ENCODE data around the gene TGM2.
A peak's percentile ranks its signal among the peaks of the same experiment; 100 is the strongest.

The TGM2 gene

DNA sequence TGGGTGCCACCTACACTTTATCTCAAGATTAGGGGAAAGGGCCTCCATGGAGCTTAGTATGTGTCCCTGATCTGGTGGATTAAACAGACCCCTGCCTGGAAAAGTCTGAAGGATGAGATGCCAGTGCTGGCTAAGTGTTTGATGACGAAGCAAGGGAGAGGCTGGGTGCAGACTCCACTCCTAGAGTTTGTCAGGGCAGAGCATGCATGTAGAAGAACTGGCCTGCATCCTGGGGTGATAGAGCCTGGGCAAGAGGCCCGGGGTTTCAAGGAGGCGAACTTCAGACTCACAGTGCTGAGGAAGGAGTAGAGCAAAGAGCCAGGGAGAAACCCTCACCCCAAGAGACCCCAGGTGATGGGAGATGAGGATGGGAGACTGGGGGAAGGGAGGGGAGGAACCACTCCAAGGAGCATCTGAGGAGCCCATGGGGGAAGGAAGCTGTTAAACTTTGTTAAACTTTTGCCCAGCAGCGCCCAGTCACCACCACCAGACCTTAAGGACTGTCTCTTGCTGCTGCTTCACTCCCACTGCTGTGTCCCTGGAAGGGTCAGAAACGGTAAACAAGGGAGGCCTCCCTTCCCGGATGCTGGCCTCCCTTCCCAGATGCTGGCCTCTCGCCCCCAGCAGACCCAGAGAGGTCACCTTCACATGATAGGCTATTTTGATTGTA, 69.9 kb downstream of the TGM2 start:
- DNase-seq (ENCODE audit: low read depth in 1 of 2, low spot score in 1 of 2), result no peak

DNA sequence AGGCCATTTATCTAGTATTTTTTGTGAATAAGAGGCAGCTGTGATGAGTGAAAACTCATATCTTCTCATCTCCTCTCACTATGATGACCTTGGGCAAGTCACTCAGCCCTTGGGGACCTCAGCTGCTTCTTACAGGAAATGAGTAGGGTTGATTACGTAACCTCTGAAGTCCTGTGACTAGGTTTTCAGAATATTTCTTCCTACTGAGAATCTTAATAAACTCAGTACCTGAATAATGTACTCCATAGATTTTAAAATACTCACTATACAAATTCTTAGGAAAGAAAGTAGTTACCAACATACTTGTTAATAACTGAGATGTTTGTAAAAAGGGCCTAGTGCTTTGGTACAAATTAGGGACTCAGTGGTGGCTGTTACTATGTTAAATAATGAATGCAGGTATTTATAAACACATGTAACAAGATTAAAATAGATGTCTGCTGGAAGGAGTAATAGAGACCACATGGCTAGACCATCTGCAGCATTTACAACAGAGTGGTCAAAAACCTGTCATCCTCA, 70.6 kb downstream of the TGM2 start:
- peak in 1 of 2 donors; percentile 2 for DNase-seq (ENCODE audit: low read depth in 1 of 2, low spot score in 1 of 2)

DNA sequence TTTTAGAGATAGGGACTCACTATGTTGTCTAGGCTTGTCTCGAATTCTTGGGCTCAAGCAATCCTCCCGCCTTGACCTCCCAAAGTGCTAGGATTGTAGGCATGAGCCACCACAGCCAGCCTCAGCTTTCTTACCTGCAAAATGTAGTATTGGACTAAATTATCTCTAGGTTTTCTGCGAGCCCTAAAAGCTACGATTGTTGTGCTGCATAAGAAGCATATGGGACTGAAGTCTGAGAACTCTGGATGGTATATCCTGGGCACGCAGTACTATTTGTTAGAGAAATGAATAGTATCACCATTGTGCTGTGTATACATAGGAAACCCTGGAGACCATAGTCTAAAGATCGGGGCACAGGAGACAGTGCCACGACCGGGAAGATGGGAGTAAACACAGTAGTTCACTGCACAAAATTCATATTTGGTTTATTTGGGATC, 71.4 kb downstream of the TGM2 start:
- DNase-seq (ENCODE audit: low read depth in 1 of 2, low spot score in 1 of 2), result no peak

DNA sequence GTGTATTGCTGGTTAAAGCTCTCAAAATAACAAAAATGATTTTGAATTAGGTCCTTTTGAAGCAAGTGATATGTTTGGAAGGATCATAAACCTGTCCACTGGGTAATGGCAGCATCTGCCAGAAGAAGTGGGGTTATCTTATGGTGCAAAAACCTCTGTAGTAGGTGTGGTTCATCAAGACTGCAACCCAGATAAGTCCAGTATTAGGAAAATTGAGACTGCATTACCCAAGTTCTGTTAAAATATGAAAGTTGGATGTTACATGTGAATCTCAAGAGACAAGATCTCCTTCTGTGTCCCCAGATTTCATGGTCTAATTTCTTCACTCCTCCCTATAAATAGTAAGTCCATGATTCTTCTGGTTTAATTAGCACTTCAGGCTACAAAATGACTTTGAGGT, 72.2 kb downstream of the TGM2 start:
- DNase-seq (ENCODE audit: low read depth in 1 of 2, low spot score in 1 of 2), result no peak

DNA sequence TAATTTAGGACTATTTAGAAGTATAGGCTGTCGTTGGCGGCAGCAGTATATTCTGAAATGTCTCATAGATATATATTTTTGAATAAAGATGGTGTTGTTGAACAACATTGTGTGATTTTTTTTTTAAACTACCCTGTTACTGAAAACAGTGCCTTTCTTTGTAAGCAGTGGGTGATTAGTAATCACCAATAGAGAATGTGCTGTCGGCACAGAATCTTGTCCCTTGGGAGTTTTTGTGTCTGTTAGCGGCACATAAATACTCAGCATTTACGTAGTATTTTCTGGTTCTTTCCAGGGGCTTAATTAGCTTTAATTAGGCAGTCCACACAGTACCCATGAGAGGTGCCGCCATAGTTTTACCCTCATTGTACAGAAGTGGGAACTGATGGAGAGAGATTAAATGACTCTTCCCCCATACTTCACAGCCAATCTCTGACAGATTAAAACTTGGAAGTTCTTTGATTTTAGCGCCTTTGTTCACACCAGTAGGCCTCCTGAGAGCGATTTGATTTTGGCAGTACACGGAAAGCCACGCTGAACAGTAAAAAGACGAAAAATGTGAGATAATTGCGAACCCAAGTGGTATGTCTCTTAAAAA, 72.7 kb downstream of the TGM2 start:
- no peak for DNase-seq (ENCODE audit: low read depth in 1 of 2, low spot score in 1 of 2)

DNA sequence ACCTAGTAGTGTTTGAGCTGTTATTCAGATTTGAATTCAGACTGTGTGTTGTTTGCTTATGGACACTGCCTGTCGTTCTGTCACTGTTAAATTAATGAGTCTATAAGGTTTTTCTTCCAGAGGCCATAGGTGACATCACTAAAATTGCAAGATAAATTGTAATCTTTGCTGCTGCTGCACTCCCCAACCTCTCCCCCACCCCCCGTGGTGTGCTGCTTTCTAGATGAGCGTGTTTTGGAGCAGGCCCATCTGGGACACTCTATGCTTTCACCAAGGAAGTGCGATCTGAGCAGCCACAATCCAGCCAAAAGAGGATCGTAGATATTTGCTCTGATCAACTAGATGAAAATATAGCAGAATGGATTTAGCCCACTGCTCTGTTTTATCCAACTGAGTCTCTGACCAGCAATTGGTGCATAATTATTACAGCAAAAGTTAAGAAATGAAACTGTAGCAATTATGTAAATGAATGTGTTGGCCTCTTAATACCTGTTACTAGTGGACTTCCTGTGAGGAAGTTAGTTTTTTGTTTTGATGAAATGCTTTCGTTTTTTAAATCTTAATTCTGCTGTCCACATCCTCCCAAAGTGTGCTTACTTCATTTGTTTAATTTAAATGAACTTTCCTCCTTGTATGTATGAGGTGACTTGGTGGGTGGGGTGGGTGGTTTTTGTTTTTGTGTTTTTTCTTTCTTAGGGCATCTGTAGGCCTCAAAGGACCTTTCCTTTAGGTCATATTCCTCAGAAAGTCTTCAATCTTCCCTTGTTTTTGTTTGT, 73.4 kb downstream of the TGM2 start:
- no peak for DNase-seq (ENCODE audit: low read depth in 1 of 2, low spot score in 1 of 2)

DNA sequence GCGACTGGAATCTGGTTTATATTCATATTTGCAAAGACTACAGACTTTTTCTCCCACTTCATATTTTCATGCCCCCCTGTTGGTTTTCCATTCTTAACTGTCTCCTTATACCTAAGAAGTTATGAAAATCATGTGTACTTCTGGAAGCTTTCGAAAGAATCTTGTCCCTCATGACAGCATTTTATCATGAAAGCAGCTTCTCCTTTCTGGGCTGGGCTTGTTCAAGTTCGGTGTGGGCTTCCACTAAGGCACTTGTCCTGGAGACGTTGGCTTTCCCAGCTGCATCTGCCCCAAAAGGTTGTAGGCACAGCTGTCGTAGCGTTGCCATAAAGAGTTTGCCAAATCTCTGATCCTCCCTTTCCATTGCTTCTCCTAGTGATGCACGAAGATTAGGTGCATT, 75.0 kb downstream of the TGM2 start:
- DNase-seq (ENCODE audit: low read depth in 1 of 2, low spot score in 1 of 2), result no peak

DNA sequence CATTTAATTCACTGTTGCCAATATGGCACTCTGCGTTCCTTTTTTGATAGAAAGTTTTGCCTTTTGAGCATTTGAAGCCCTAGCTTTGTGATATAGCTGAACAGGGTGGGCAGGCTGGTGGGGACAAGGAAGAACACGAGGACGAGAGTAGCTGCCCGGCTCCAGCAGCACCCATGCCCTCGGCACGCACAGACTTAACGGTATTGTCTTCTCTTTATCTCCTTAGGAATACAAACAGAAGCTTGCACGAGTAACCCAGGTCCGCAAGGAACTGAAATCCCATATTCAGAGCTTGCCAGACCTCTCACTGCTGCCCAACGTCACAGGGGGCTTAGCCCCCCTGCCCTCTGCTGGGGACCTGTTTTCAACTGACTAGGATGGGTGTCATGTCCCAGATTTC, 75.6 kb downstream of the TGM2 start:
- no peak for DNase-seq (ENCODE audit: low read depth in 1 of 2, low spot score in 1 of 2)

DNA sequence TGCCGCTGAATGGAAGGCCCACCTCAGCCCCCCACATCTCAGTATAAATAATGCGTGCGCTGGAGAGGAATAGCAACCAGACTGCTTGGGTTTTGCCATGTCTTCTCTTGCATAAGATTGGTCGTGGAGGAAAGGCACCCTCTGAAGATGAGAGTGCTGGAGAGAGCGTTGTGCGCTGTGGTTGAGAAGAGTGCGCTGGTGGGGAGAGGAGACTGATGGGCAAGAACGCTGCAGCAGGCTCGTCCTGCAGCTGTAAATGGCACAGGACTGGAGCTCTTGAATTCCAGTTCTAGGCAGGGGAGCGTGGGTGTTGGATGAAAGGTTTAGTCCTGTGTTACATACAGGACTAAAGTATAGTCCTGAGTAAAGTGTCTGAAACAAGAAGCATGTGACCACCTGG, 80.0 kb downstream of the TGM2 start:
- DNase-seq (ENCODE audit: low read depth in 1 of 2, low spot score in 1 of 2), result no peak

DNA sequence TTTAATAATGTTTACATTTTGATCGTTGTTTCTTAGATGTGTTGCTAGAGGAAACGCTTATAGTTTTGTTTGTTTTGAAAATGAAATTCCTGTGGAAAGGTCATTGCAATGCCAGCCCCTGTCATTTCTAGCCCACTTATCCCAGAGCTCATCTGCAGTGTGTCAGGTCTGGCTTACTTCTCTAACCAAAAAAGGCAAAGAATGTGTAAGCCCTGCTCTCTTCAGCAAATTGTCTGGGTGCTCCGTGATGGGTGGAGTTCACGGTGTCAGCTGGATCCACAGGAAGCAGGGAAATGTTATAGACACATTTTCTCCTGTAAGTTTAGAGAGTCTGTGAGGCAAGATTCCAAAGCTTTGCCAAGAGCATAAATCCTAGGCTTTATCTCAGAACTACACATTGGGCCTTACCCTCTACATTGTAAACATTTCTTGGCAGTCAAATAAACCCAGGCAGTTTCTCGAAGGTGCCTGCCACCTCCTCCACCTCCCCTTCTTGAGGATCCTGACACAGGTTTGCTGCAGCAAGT, 80.6 kb downstream of the TGM2 start:
- no peak for DNase-seq (ENCODE audit: low read depth in 1 of 2, low spot score in 1 of 2)

DNA sequence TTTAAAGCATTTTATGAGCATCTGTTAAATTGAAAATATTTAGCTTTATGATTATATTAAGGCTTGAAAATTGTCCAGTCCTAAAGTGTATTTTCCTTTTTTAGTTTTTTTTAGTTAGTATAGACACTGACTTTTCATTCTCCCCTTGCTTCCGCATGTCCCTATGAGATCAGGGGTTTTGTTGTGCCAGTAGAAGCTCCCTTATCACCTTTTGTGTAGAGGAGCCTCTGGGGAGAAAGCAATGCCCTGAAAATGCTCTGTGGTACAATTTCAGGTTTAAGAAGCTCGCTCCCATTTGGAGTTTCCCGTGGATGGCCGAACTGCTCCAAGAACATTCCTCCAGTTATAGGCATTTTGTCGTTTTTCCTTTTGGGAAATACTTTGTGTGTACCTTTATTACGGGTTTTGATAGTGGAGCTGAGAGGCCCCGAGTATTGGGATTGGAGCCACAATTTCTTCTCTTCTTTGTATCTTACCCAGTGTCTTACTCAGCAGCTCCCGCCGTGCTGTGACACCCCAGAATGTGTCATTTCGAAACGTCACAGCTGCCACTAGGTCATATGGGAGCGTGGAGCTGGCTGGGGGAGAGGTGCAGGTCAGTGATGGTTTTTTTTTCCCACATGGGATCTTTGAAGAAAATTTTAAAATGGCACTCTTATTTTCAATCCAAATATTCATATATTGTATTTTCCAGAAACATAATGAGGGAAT, 81.6 kb downstream of the TGM2 start:
- no peak for DNase-seq (ENCODE audit: low read depth in 1 of 2, low spot score in 1 of 2)

DNA sequence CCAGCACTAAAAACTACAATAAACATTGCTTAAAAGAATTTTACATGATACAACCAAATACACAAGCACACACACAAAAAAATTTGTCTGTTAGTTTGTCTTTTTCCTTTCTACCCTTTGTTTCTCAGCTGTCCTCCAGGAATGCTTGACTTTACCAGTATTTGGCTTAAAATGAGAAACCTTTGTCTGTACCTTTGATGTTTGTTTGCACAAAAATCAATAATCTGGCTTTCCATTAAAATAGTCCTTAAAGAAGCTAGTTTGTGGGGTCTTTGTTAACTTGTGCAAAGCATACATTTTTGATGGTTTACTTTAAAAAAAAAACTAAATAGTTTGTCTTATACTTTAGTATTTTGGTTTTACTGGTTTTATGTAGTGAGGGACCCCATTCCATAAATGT, 82.2 kb downstream of the TGM2 start:
- DNase-seq (ENCODE audit: low read depth in 1 of 2, low spot score in 1 of 2), result no peak

DNA sequence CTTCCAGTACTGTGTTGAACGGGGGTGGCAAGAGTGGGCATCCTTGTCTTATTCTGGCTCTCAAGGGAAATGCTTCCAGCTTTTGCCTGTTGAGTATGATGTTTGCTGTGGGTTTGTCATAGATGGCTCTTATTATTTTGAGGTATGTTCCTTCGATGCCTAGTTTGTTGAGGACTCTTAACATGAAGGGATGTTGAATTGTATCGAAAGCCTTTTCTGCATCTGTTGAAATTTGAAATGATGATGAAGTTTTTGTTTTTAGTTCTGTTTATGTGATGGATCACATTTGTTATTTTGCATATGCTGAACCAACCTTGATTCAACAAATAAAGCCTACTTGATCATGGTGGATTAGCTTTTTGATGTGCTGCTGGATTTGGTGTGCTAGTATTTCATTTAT, 83.5 kb downstream of the TGM2 start:
- DNase-seq (ENCODE audit: low read depth in 1 of 2, low spot score in 1 of 2), result no peak

DNA sequence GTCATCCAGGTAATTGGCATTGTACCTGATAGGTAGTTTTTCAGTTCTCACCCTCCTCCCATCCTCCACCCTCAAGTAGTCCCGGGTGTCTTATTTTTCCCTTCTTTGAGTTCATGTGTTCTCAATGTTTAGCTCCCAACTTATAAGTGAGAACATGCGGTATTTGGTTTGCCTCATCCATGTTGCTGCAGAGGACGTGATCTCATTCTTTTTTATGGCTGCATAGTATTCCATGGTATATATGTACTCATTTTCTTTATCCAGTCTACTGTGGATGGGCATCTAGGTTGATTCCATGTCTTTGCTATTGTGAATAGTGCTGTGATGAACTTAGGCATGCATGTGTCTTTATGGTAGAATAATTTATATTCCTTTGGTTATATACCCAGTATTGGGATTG, 85.7 kb downstream of the TGM2 start:
- no peak for DNase-seq (ENCODE audit: low read depth in 1 of 2, low spot score in 1 of 2)

DNA sequence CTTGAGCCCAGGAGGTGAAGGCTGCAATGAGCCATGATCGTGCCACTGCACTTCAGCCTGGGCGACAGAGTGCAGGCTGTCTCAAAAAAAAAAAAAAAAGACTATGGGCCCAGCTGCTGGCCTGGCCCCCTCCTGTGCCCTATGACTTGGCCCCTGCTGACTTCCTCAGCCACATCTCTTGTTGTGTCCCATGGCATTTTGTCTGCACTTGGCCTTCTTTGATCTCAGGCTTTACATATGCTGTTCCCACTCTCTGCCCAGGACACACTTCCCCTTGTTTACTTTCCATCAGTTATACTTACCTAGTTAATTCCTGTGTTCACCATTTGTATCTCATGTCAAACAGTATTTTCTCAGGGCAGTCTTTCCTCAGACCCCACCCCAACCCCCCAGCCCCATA, 87.0 kb downstream of the TGM2 start:
- DNase-seq (ENCODE audit: low read depth in 1 of 2, low spot score in 1 of 2), result no peak
